GM12878 (cell line): Measurements from ENCODE around the gene FAM124B. TPM values are rescaled to one million over a fixed set of nuclear protein-coding genes. Genes with fewer than 3 reads are reported as not detected.

Experiments used
- ATAC-seq: fragments of 200-7000 bp; cut with Tn5 transposase; 3 replicates; pipeline ENCODE4 v1.9.1; 2020; ENCODE audit warnings: mild to moderate bottlenecking, moderate library complexity
- BruUV-seq: library from RNA; stranded (reverse); fragments of 400-500 nt; replicated peaks from 2 replicates; lab custom pipeline; 2021; lab: Mats Ljungman, UMichigan
- CTCF ChIA-PET: fragments of 300-600 bp; sonication (Branson Sonifier 250); formaldehyde crosslinking; extraction: SDS; loops from one replicate; lab custom pipeline; 2021; ENCODE audit warnings: inconsistent platforms; lab: Yijun Ruan, JAX
- POLR2A ChIA-PET: fragments of 350-600 bp; formaldehyde crosslinking; extraction: SDS; loops from one replicate; lab custom pipeline; 2021; ENCODE audit warnings: inconsistent platforms; lab: Charles Lee
- RAD21 ChIA-PET: fragments of 300-600 bp; sonication (Branson Sonifier 250); formaldehyde crosslinking; loops from one replicate; lab custom pipeline; 2023; ENCODE audit warnings: antibody characterized with exemption; ENCODE audit not compliant: unreplicated experiment; lab: Charles Lee
- SMC1A ChIA-PET: fragments of 300-600 bp; sonication (Branson Sonifier 250); formaldehyde crosslinking; loops from one replicate; lab custom pipeline; 2023; ENCODE audit not compliant: unreplicated experiment, uncharacterized antibody; lab: Charles Lee
- DNase-seq: peaks from one replicate; pipeline ENCODE4 v3.0.0-alpha.2; 2011; ENCODE audit warnings: low read depth, low spot score
- FAIRE-seq: peaks from 3 replicates; lab custom pipeline; 2011; peaks lifted over from hg19 to GRCh38; lab: Jason Lieb, UNC
- H2AFZ ChIP-seq: 2 replicates; pipeline ENCODE4 v1.6.0; 2011; ENCODE audit warnings: low read depth, low read length, control low read depth; ENCODE audit not compliant: control insufficient read depth
- H3K27ac ChIP-seq: 2 replicates; pipeline ENCODE4 v1.5.1; 2011; ENCODE audit warnings: control low read depth; ENCODE audit not compliant: control insufficient read depth, insufficient read depth
- H3K27me3 ChIP-seq, 2 experiments: replicated peaks in 1 of 2; 2 replicates each; pipeline versions ENCODE4 v1.6.0 to v1.6.1; 2011; ENCODE audit warnings: low read length in 1 of 2; ENCODE audit not compliant: control insufficient read depth in 2 of 2, insufficient read depth in 2 of 2
- H3K36me3 ChIP-seq, 2 experiments: 2 replicates each; pipeline ENCODE4 v1.5.1; 2011; ENCODE audit warnings: low read length in 1 of 2; ENCODE audit not compliant: control insufficient read depth in 2 of 2, insufficient read depth in 2 of 2
- H3K4me1 ChIP-seq: 2 replicates; pipeline ENCODE4 v1.6.1; 2011; ENCODE audit warnings: mild to moderate bottlenecking, low read length, moderate library complexity, mixed read lengths; ENCODE audit not compliant: control insufficient read depth, insufficient read depth
- H3K4me2 ChIP-seq: 2 replicates; pipeline ENCODE4 v1.6.0; 2011; ENCODE audit warnings: control low read depth; ENCODE audit not compliant: control insufficient read depth, insufficient read depth
- H3K4me3 ChIP-seq: fragments of 200-600 bp; sonication (generic); 2 replicates; pipeline ENCODE4 v1.5.1; 2016
- H3K79me2 ChIP-seq: 2 replicates; pipeline ENCODE4 v1.6.0; 2011; ENCODE audit warnings: low read length; ENCODE audit not compliant: control insufficient read depth, insufficient read depth
- H3K9ac ChIP-seq: 2 replicates; pipeline ENCODE4 v1.8.0; 2011; ENCODE audit warnings: low read length, control low read depth, mixed read lengths; ENCODE audit not compliant: control insufficient read depth, insufficient read depth
- H3K9me3 ChIP-seq: replicated peaks from 3 replicates; pipeline ENCODE4 v1.5.1; 2011; ENCODE audit warnings: mild to moderate bottlenecking, low read length; ENCODE audit not compliant: control insufficient read depth, insufficient read depth
- H4K20me1 ChIP-seq: 2 replicates; pipeline ENCODE4 v1.6.0; 2011; ENCODE audit not compliant: control insufficient read depth, insufficient read depth
- CBX5 ChIP-seq: sonication (generic); IDR thresholded peaks from 2 replicates; pipeline ENCODE4 v1.6.1; 2016; ENCODE audit warnings: low read depth, moderate library complexity, mild to moderate bottlenecking, inconsistent platforms
- GATAD2B ChIP-seq: fragments of 450-650 bp; conservative IDR thresholded peaks from 2 replicates; pipeline ENCODE4 v1.6.1; 2017; ENCODE audit warnings: low read depth, mild to moderate bottlenecking, moderate library complexity
- HDAC2 ChIP-seq: fragments of 200-600 bp; sonication (generic); IDR thresholded peaks from 2 replicates; pipeline ENCODE4 v1.6.1; 2017
- IRF4 ChIP-seq: IDR thresholded peaks from 2 replicates; pipeline ENCODE4 v1.6.1; 2011; ENCODE audit warnings: low read depth, low read length
- MEF2A ChIP-seq: IDR thresholded peaks from 2 replicates; pipeline ENCODE4 v1.6.1; 2011; ENCODE audit warnings: low read depth, mild to moderate bottlenecking, low read length, moderate library complexity; ENCODE audit not compliant: insufficient read depth
- NFXL1 ChIP-seq: fragments of 450-650 bp; IDR thresholded peaks from 2 replicates; pipeline ENCODE4 v1.6.1; 2017; ENCODE audit warnings: antibody characterized with exemption, mild to moderate bottlenecking, borderline replicate concordance
- PAX5 ChIP-seq: IDR thresholded peaks from 2 replicates; pipeline ENCODE4 v1.6.1; 2011; ENCODE audit warnings: low read depth, low read length, borderline replicate concordance
- RFX5 ChIP-seq: IDR thresholded peaks from 2 replicates; pipeline ENCODE4 v1.6.1; 2011; ENCODE audit warnings: low read depth, low read length, improper control_type of control experiment
- TAF1 ChIP-seq: IDR thresholded peaks from 2 replicates; pipeline ENCODE4 v1.6.1; 2011; ENCODE audit warnings: mild to moderate bottlenecking, low read depth, low read length, borderline replicate concordance
- ZZZ3 ChIP-seq: IDR thresholded peaks from 2 replicates; pipeline ENCODE4 v1.6.1; 2011; ENCODE audit warnings: low read depth; ENCODE audit not compliant: control insufficient read depth, insufficient read length
- WGBS: methylation state at CpG from one replicate; pipeline ENCODE4 v1.1.6; 2016; ENCODE audit warnings: low lambda C conversion rate; ENCODE audit not compliant: insufficient replicate concordance, insufficient coverage; ENCODE audit errors: missing lambda C conversion rate; 5-methylcytosine and 5-hydroxymethylcytosine counted together
- in situ Hi-C: fragments of 300-500 bp; cut with MboI; formaldehyde crosslinking; loops from 9 replicates; pipeline ENCODE4 v1.14.3; 2018; ENCODE audit warnings: mixed read lengths
- intact Hi-C: fragments of 100-400 bp; cut with micrococcal nuclease; formaldehyde crosslinking; loops from one replicate; pipeline ENCODE4 v1.14.2; 2022; ENCODE audit not compliant: unreplicated experiment
- polyA plus RNA-seq, 11 experiments: library from polyadenylated mRNA; depleted of rRNA in 4 of 11; unstranded in 6 of 11; stranded (reverse) in 5 of 11; fragments of >200 nt; fragmentation: Nextera tagmentation in 4 of 11; fragmentation: Illumina TruSeq in 1 of 11; extraction: Ambion mirVana in 4 of 11; extraction: Trizol in 1 of 11; gene quantifications; 1 replicate in 1 of 11; 2 replicates in 10 of 11; pipeline versions ENCODE4 v1.2.1 to v1.2.3, GENCODE V29; 2011 to 2016; ENCODE audit warnings: inconsistent platforms in 2 of 11, missing spikeins in 2 of 11, low read depth in 1 of 11
- total RNA-seq, 4 experiments: library from RNA; depleted of rRNA in 3 of 4; stranded (reverse); fragments of >200 nt in 3 of 4; fragmentation: Illumina TruSeq in 1 of 4; extraction: Trizol in 1 of 4; gene quantifications; 2 replicates each; pipeline versions ENCODE4 v1.2.1 to v1.2.3, GENCODE V29; 2013 to 2021
- TF ChIP-seq, protein P1 (sequence below): IDR thresholded peaks from 2 replicates; pipeline ENCODE4 v1.6.1; 2012; ENCODE audit warnings: low read length, inconsistent platforms
- TF ChIP-seq, protein P2 (sequence below): IDR thresholded peaks from 2 replicates; pipeline ENCODE4 v1.6.1; 2011; ENCODE audit warnings: low read depth, low read length, improper control_type of control experiment, borderline replicate concordance
- TF ChIP-seq, protein P3 (sequence below): IDR thresholded peaks from 2 replicates; pipeline ENCODE4 v1.6.1; 2012; ENCODE audit warnings: low read depth, low read length, improper control_type of control experiment

FAM124B gene
- total and polyA plus RNA-seq, 10 of the 15 experiments (the other 5 are each of a cell fraction or from before 2014, with no cell fraction given): not detected

GRCh38 chr2:224444021-224444420, 42.1 kb upstream of the FAM124B start:
- BruUV-seq: no TSS peak

GRCh38 chr2:224442071-224442967, 40.4 kb upstream of the FAM124B start:
- Histone ChIP-seq H3K27me3 (peaks cover 2 to 7% of the 10 kb centered on the region in 2 experiments; a peak in 3 of 4 replicates), H3K4me3 (peak overlapping the region; percentile 45; the same call in 1 of the 2 replicates), H2AFZ (peak overlapping the region; percentile 66), H4K20me1 (no peaks in the 10 kb centered on the region), H3K36me3 (no peaks in the 10 kb centered on the region), H3K4me1 (no peaks in the 10 kb centered on the region; the same call in 1 of the 2 replicates), H3K79me2 (no peaks in the 10 kb centered on the region), H3K9ac (peak overlapping the region; percentile 46; the same call in 1 of the 2 replicates), H3K9me3 (no peaks in the 10 kb centered on the region), H3K4me2 (peak overlapping the region; percentile 83), H3K27ac (no peak overlapping the region)
- WGBS: 2% methylated on average over 33 of the region's 82 CpGs
- FAIRE-seq (no peak), ATAC-seq (peak; percentile 65), DNase-seq (no peak)
- intact Hi-C loops: no loop called here
- no TSS peak for BruUV-seq
- in situ Hi-C loops: no loop called here
- ChIA-PET POLR2A (interaction anchor here (1.2 kb wide), 1 partner anchor 26 kb away, joined by 3 read pairs; no protein-coding TSS in a partner anchor), CTCF (no interaction called here), RAD21 (no interaction called here), SMC1A (interaction anchor here (0.5 kb wide), 1 partner anchor 367 kb away, joined by 3 read pairs; no protein-coding TSS in a partner anchor)
- TF ChIP-seq PAX5: no peak
- TF ChIP-seq MEF2A: no peak
- no peak for TF ChIP-seq TAF1
- TF ChIP-seq, protein P1, sequence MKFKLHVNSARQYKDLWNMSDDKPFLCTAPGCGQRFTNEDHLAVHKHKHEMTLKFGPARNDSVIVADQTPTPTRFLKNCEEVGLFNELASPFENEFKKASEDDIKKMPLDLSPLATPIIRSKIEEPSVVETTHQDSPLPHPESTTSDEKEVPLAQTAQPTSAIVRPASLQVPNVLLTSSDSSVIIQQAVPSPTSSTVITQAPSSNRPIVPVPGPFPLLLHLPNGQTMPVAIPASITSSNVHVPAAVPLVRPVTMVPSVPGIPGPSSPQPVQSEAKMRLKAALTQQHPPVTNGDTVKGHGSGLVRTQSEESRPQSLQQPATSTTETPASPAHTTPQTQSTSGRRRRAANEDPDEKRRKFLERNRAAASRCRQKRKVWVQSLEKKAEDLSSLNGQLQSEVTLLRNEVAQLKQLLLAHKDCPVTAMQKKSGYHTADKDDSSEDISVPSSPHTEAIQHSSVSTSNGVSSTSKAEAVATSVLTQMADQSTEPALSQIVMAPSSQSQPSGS: no peak
- TF ChIP-seq GATAD2B: no peak
- no peak for TF ChIP-seq CBX5
- no peak for TF ChIP-seq IRF4
- no peak for TF ChIP-seq HDAC2
- no peak for TF ChIP-seq RFX5
- TF ChIP-seq, protein P2, sequence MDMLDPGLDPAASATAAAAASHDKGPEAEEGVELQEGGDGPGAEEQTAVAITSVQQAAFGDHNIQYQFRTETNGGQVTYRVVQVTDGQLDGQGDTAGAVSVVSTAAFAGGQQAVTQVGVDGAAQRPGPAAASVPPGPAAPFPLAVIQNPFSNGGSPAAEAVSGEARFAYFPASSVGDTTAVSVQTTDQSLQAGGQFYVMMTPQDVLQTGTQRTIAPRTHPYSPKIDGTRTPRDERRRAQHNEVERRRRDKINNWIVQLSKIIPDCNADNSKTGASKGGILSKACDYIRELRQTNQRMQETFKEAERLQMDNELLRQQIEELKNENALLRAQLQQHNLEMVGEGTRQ: no peak

More at GRCh38 chr2:224444021-224444420, 42.1 kb upstream of the FAM124B start:
- FAIRE-seq: no peak
- POLR2A ChIA-PET: no interaction called here
- Histone ChIP-seq H3K4me2 (no peak overlapping the region), H3K79me2 (no peaks in the 10 kb centered on the region), H3K27ac (no peak overlapping the region), H3K4me3 (no peak overlapping the region), H3K9me3 (no peaks in the 10 kb centered on the region), H3K36me3 (no peaks in the 10 kb centered on the region), H3K9ac (no peak overlapping the region), H4K20me1 (no peaks in the 10 kb centered on the region), H3K4me1 (no peaks in the 10 kb centered on the region; the same call in 1 of the 2 replicates), H3K27me3 (peaks cover 2 to 7% of the 10 kb centered on the region in 2 experiments; a peak in 3 of 4 replicates), H2AFZ (no peak overlapping the region)
- DNase-seq: no peak
- SMC1A ChIA-PET: no interaction called here
- no peak for ATAC-seq
- in situ Hi-C loops: no loop called here
- TF ChIP-seq, protein P3, sequence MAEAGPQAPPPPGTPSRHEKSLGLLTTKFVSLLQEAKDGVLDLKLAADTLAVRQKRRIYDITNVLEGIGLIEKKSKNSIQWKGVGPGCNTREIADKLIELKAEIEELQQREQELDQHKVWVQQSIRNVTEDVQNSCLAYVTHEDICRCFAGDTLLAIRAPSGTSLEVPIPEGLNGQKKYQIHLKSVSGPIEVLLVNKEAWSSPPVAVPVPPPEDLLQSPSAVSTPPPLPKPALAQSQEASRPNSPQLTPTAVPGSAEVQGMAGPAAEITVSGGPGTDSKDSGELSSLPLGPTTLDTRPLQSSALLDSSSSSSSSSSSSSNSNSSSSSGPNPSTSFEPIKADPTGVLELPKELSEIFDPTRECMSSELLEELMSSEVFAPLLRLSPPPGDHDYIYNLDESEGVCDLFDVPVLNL: no peak
- TF ChIP-seq ZZZ3 (no peak), NFXL1 (no peak)
- intact Hi-C loops: no loop called here
- WGBS: 80% methylated on average over 5 of the region's 5 CpGs
- CTCF ChIA-PET: no interaction called here
- RAD21 ChIA-PET: no interaction called here
